Neuronal stem cell (in vitro differentiated cells): ENCODE results near the gene KLF11.

Source experiments
- DNase-seq: peaks from one replicate; pipeline ENCODE4 v3.0.0-alpha.2; 2013; ENCODE audit warnings: low spot score
- H2AFZ ChIP-seq: one replicate; pipeline ENCODE4 v1.6.1; 2013; ENCODE audit warnings: mild to moderate bottlenecking, low read length, inconsistent platforms
- H2AK5ac ChIP-seq: 2 replicates; pipeline ENCODE4 v1.6.1; 2013; ENCODE audit warnings: low read depth, mild to moderate bottlenecking, inconsistent platforms, low read length, moderate library complexity, mixed read lengths
- H2BK120ac ChIP-seq: 2 replicates; pipeline ENCODE4 v1.6.1; 2013; ENCODE audit warnings: low read depth, mild to moderate bottlenecking, inconsistent platforms, low read length, moderate library complexity, mixed read lengths
- H2BK12ac ChIP-seq: one replicate; pipeline ENCODE4 v1.6.1; 2013; ENCODE audit warnings: low read length, inconsistent platforms
- H2BK15ac ChIP-seq: 2 replicates; pipeline ENCODE4 v1.6.1; 2013; ENCODE audit warnings: mild to moderate bottlenecking, low read length, inconsistent platforms, mixed read lengths
- H2BK5ac ChIP-seq: one replicate; pipeline ENCODE4 v1.6.1; 2013; ENCODE audit warnings: inconsistent platforms, mild to moderate bottlenecking, low read length, moderate library complexity
- H3K14ac ChIP-seq: one replicate; pipeline ENCODE4 v1.6.1; 2013; ENCODE audit warnings: low read length, inconsistent platforms
- H3K18ac ChIP-seq: 2 replicates; pipeline ENCODE4 v1.6.1; 2013; ENCODE audit warnings: low read length, inconsistent platforms
- H3K23ac ChIP-seq: 2 replicates; pipeline ENCODE4 v1.6.1; 2013; ENCODE audit warnings: low read depth, mild to moderate bottlenecking, mixed read lengths, low read length, inconsistent platforms; ENCODE audit not compliant: poor library complexity
- H3K27ac ChIP-seq: replicated peaks from 3 replicates; pipeline ENCODE4 v1.5.1; 2013; ENCODE audit warnings: low read length, inconsistent platforms
- H3K27me3 ChIP-seq, 3 experiments: 2 replicates each; pipeline ENCODE4 v1.6.1; 2013; ENCODE audit warnings: low read length in 3 of 3, mild to moderate bottlenecking in 2 of 3, inconsistent platforms in 1 of 3, low read depth in 1 of 3, mixed read lengths in 1 of 3, moderate library complexity in 1 of 3; ENCODE audit not compliant: control insufficient read depth in 3 of 3, insufficient read depth in 3 of 3
- H3K36me3 ChIP-seq, 2 donors: replicated peaks in 1 of 2; 2 replicates each; pipeline ENCODE4 v1.6.1; 2013; ENCODE audit warnings: low read length in 2 of 2; ENCODE audit not compliant: control insufficient read depth in 2 of 2, insufficient read depth in 2 of 2
- H3K4ac ChIP-seq: 2 replicates; pipeline ENCODE4 v1.6.1; 2013; ENCODE audit warnings: inconsistent platforms, mild to moderate bottlenecking, low read length, moderate library complexity
- H3K4me1 ChIP-seq, 2 donors: 1 replicate in 1 of 2; 2 replicates in 1 of 2; pipeline ENCODE4 v1.6.1; 2013; ENCODE audit warnings: low read length in 2 of 2, low read depth in 1 of 2; ENCODE audit not compliant: control insufficient read depth in 2 of 2, insufficient read depth in 1 of 2
- H3K4me2 ChIP-seq: one replicate; pipeline ENCODE4 v1.6.1; 2013; ENCODE audit warnings: mild to moderate bottlenecking, low read length, inconsistent platforms; ENCODE audit not compliant: insufficient read depth, poor library complexity, severe bottlenecking
- H3K4me3 ChIP-seq, 2 donors: 2 replicates each; pipeline ENCODE4 v1.5.1; 2013; ENCODE audit warnings: low read length in 2 of 2, mild to moderate bottlenecking in 2 of 2, inconsistent platforms in 1 of 2, moderate library complexity in 1 of 2
- H3K79me1 ChIP-seq: one replicate; pipeline ENCODE4 v1.6.1; 2013; ENCODE audit warnings: low read depth, mild to moderate bottlenecking, inconsistent platforms, low read length, moderate library complexity
- H3K9ac ChIP-seq: one replicate; pipeline ENCODE4 v1.6.1; 2013; ENCODE audit warnings: mild to moderate bottlenecking, low read depth, low read length, inconsistent platforms; ENCODE audit not compliant: poor library complexity
- H3K9me3 ChIP-seq, 2 donors: replicated peaks in 1 of 2; 2 replicates each; pipeline versions ENCODE3 to v1.6.1; 2013; ENCODE audit warnings: low read length in 2 of 2, mild to moderate bottlenecking in 2 of 2, inconsistent platforms in 1 of 2, low read depth in 1 of 2, mixed read lengths in 1 of 2, moderate library complexity in 1 of 2; ENCODE audit not compliant: control insufficient read depth in 2 of 2, insufficient read depth in 1 of 2
- H4K8ac ChIP-seq: one replicate; pipeline ENCODE4 v1.6.1; 2013; ENCODE audit warnings: low read depth, mild to moderate bottlenecking, inconsistent platforms, low read length, moderate library complexity
- H4K91ac ChIP-seq: one replicate; pipeline ENCODE4 v1.6.1; 2013; ENCODE audit warnings: low read length, low read depth, mild to moderate bottlenecking, inconsistent platforms; ENCODE audit not compliant: poor library complexity
- WGBS, 2 donors: extraction: QIAGEN DNeasy Blood & Tissue Kit; methylation state at CpG; one replicate each; pipeline ENCODE4 v1.1.7; 2013; ENCODE audit warnings: missing lambda C conversion rate in 2 of 2, mixed read lengths in 1 of 2; ENCODE audit not compliant: insufficient read length in 2 of 2, insufficient replicate concordance in 1 of 2; ENCODE audit errors: extremely low coverage in 2 of 2; 5-methylcytosine and 5-hydroxymethylcytosine counted together

The KLF11 gene

DNA sequence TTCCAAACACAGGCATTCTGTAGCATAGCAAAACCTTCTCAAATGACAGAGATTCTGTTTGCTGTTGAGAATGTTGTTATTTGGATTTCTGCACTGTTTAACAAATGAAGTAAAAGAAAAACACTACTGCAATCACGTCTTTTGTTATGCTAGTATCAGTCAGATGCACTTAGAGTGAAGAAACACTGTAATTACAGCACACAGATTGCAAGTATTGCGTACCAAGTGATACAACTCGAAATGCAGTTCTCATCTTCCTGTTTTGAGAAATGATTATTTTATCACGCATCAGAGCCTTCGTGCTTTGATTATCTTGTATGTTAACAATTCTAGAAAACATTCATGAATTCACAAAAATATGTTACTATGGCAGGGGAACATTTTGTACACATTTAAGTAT lies 41.8 kb upstream of the KLF11 start:
- no peak for DNase-seq
- no peak overlapping the region for H2BK12ac ChIP-seq
- no peak overlapping the region for H2AFZ ChIP-seq
- H3K79me1 ChIP-seq = no peaks in the 10 kb centered on the region
- H3K27ac ChIP-seq = no peak overlapping the region
- no peak overlapping the region for H3K4me3 ChIP-seq
- WGBS, 2 donors = no CpG with 5 or more reads among the region's 5 CpGs
- H3K9me3 ChIP-seq = peaks cover 0 to 2% of the 10 kb centered on the region in 2 donors
- H3K9ac ChIP-seq = no peak overlapping the region
- peaks cover 4 to 6% of the 10 kb centered on the region in 2 donors for H3K36me3 ChIP-seq
- no peak overlapping the region for H3K18ac ChIP-seq
- no peak overlapping the region for H4K91ac ChIP-seq
- H3K4me1 ChIP-seq = peaks cover 0 to 1% of the 10 kb centered on the region in 2 donors
- no peak overlapping the region for H2BK15ac ChIP-seq
- no peak overlapping the region for H3K4ac ChIP-seq
- H3K27me3 ChIP-seq = peaks cover 0 to 1% (median 0%) of the 10 kb centered on the region in 3 experiments
- no peak overlapping the region for H3K4me2 ChIP-seq
- no peak overlapping the region for H3K14ac ChIP-seq
- no peak overlapping the region for H2BK5ac ChIP-seq
- no peak overlapping the region for H2AK5ac ChIP-seq
- H4K8ac ChIP-seq = no peak overlapping the region
- no peak overlapping the region for H2BK120ac ChIP-seq
- H3K23ac ChIP-seq = no peak overlapping the region

DNA sequence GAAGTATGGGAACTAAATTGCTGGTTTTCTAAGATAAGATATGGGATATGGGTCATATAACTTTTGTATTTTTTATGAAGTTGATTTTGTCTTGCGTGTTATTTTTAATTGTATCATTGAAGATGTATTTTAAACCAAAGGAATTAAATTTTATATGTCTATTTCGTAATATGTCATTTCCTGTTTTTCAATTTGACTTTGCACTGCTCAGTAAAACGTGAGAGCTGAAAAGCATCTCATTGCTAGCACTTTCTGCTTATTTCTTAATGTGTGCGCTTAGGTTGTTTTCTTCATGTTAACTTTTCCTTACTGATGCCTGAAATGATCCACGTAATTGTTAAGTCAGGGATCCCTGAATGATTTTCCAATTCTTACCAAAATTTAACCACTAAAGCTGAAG lies 41.2 kb upstream of the KLF11 start:
- Histone ChIP-seq H3K27me3 (peaks cover 0 to 1% (median 0%) of the 10 kb centered on the region in 3 experiments), H2BK120ac (no peak overlapping the region), H2AFZ (no peak overlapping the region), H3K4me2 (no peak overlapping the region), H3K79me1 (no peaks in the 10 kb centered on the region), H2BK12ac (no peak overlapping the region), H2BK5ac (no peak overlapping the region), H3K9ac (no peak overlapping the region), H3K14ac (no peak overlapping the region), H3K4me1 (peaks cover 0 to 3% of the 10 kb centered on the region in 2 donors), H3K4me3 (no peak overlapping the region), H2AK5ac (no peak overlapping the region), H4K8ac (no peak overlapping the region), H3K4ac (no peak overlapping the region), H3K9me3 (peaks cover 0 to 2% of the 10 kb centered on the region in 2 donors), H2BK15ac (no peak overlapping the region), H3K27ac (no peak overlapping the region), H3K36me3 (peaks cover 4% of the 10 kb centered on the region in 2 donors), H3K23ac (no peak overlapping the region), H4K91ac (no peak overlapping the region), H3K18ac (no peak overlapping the region)
- no CpG with 5 or more reads among the region's 5 CpGs for WGBS, 2 donors
- no peak for DNase-seq

DNA sequence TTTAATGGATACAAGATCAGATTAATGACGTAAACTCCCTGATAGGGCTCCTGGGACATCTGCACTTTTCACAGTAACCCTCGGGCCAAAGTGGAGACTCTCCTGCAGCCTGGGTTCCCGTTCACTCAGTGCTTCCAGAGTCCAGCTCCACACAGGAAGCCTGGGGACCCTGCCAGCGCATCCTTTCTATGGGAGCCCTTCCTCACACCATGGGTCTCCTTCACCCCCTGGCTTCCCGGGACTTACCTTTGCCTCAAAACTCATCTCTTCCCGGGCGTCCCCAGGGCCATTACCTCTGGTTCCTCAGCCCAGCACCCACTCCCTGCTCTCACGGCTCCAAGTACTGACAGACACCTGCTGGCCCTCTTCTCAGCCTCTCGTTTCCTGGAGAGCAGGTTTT lies 40.7 kb upstream of the KLF11 start:
- peaks cover 0 to 3% of the 10 kb centered on the region in 2 donors for H3K4me1 ChIP-seq
- H3K18ac ChIP-seq = no peak overlapping the region
- H3K4ac ChIP-seq = no peak overlapping the region
- DNase-seq = no peak
- H3K9me3 ChIP-seq = peaks cover 0 to 2% of the 10 kb centered on the region in 2 donors
- no peak overlapping the region for H3K14ac ChIP-seq
- no peak overlapping the region for H2AK5ac ChIP-seq
- H2BK5ac ChIP-seq = no peak overlapping the region
- H3K27ac ChIP-seq = no peak overlapping the region
- peaks cover 4% of the 10 kb centered on the region in 2 donors for H3K36me3 ChIP-seq
- H4K8ac ChIP-seq = no peak overlapping the region
- H3K23ac ChIP-seq = no peak overlapping the region
- H2BK15ac ChIP-seq = no peak overlapping the region
- H3K9ac ChIP-seq = no peak overlapping the region
- H4K91ac ChIP-seq = no peak overlapping the region
- H3K27me3 ChIP-seq = peaks cover 0 to 1% (median 0%) of the 10 kb centered on the region in 3 experiments
- no peak overlapping the region for H2AFZ ChIP-seq
- no peak overlapping the region for H2BK120ac ChIP-seq
- H3K4me3 ChIP-seq = no peak overlapping the region
- H2BK12ac ChIP-seq = no peak overlapping the region
- no peaks in the 10 kb centered on the region for H3K79me1 ChIP-seq
- WGBS, 2 donors = no CpG with 5 or more reads among the region's 9 CpGs
- no peak overlapping the region for H3K4me2 ChIP-seq

DNA sequence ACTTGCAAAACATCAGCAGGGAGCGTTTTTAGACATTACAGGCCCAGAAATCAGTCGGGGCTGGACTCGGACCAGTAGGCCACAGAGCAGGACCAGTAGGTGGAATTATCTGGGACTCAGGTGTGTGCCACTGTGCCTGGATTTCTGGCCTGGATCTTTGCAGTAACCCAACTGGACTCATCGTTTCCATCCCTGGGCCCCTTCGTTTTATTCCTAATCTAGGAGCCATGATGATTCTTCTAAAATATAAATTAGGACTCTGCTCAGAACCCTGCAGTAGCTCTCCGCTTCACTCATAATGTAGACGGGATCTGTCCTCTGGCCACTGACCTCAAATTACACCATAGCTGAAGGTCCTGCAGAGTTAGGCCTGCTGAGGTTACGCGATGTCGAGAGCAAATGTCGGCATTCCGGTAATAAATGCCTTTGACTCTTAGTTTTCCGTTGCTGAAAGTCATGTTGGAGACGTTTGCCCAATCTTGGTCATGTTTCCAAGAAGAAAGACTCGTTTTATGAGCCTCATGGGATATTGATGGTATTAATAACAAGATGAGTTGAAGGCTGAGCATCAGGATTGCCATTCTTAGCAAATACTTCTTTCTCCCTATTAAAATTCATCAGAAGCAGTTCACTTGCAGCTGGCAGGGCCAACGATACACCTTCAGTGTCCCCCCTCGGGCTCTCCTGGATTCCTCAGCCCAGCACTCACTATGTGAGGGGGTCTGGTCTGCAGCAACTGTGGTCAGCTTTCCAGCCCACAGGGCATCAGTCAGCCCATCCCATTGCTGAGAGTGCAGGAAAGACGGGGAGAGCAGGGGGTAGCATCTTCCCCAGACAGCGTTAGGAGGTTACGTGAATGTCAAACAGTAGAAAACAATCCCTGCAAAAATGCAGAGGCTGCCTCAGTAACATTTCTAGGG lies 39.9 kb upstream of the KLF11 start:
- WGBS, 2 donors = no CpG with 5 or more reads among the region's 20 CpGs
- H2BK12ac ChIP-seq = no peak overlapping the region
- H2BK5ac ChIP-seq = no peak overlapping the region
- DNase-seq = no peak
- H4K91ac ChIP-seq = no peak overlapping the region
- H2AK5ac ChIP-seq = no peak overlapping the region
- H3K9me3 ChIP-seq = peaks cover 0 to 2% of the 10 kb centered on the region in 2 donors
- no peak overlapping the region for H2BK15ac ChIP-seq
- H3K9ac ChIP-seq = no peak overlapping the region
- H2BK120ac ChIP-seq = no peak overlapping the region
- peaks cover 4% of the 10 kb centered on the region in 2 donors for H3K36me3 ChIP-seq
- H2AFZ ChIP-seq = no peak overlapping the region
- H3K79me1 ChIP-seq = no peaks in the 10 kb centered on the region
- no peak overlapping the region for H3K27ac ChIP-seq
- no peak overlapping the region for H3K4me3 ChIP-seq
- no peak overlapping the region for H3K18ac ChIP-seq
- H3K23ac ChIP-seq = no peak overlapping the region
- H3K4ac ChIP-seq = no peak overlapping the region
- H3K4me1 ChIP-seq = peaks cover 0 to 7% of the 10 kb centered on the region in 2 donors
- H3K4me2 ChIP-seq = no peak overlapping the region
- H3K14ac ChIP-seq = no peak overlapping the region
- no peak overlapping the region for H4K8ac ChIP-seq
- peaks cover 0 to 1% (median 0%) of the 10 kb centered on the region in 3 experiments for H3K27me3 ChIP-seq
